ENCODE data around the gene BANK1.

- no peak for TF ChIP-seq REST (IDR thresholded peaks at IDR 0.05; ENCODE audit: insufficient read depth in 1 of 2, low read depth in 2 of 2, low read length in 1 of 2)
- TF ChIP-seq CTCF (IDR thresholded peaks at IDR 0.05) = no peak
- no peak for TF ChIP-seq POLR2AphosphoS5 (IDR thresholded peaks at IDR 0.05; ENCODE audit: low read depth, low read length)
- no peak for TF ChIP-seq TCF7L2 (IDR thresholded peaks at IDR 0.05; ENCODE audit: low read depth, low read length)
- no peak for TF ChIP-seq SIN3A (IDR thresholded peaks at IDR 0.05; ENCODE audit: borderline replicate concordance, insufficient read depth, low read depth, low read length)
Measured at GRCh38 chr4:101793397-101793796, 2.9 kb downstream of the BANK1 start.

All from Panc1 (cell line).